Fibroblast of villous mesenchyme (primary cell): ENCODE data around the gene SLC39A11. TPM values are rescaled to one million over a fixed set of nuclear protein-coding genes. Genes with fewer than 3 reads are reported as not detected.

Experiments
- DNase-seq: peaks from one replicate; pipeline ENCODE4 v3.0.0-alpha.2; 2010; ENCODE audit warnings: low read depth
- H3K4me3 ChIP-seq: 2 replicates; pipeline ENCODE4 v1.5.1; 2011; ENCODE audit warnings: low read depth, mild to moderate bottlenecking, low read length
- total RNA-seq: library from RNA; depleted of rRNA; stranded (reverse); fragments of >200 nt; gene quantifications from 2 replicates; pipeline ENCODE4 v1.2.3, GENCODE V29; 2012
- TF ChIP-seq, protein P1 (sequence below): IDR thresholded peaks from 2 replicates; pipeline ENCODE4 v1.5.1; 2012; ENCODE audit warnings: low read depth, mild to moderate bottlenecking, low read length; ENCODE audit not compliant: insufficient read depth

SLC39A11 gene
- total RNA-seq, 1 donor, result 16.0 TPM

DNA sequence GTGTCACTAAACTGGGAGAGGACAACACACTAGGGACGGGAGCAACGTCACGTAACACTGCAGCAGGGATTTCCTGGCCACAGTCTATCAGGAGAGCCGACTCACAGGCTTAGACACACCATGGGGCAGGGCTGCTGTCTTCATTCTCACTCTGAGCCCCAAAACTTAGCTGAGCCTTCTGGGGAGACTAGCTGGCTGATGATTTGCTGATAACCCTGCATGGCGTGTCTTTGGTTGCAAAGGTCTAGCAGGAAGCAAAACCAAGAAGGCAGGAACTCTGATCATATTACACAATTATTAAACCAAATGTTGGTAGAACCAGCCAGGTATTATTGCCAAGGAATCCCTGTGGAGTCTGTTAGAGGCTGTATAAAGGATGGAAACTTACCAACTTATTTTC is 345.0 kb downstream of the SLC39A11 start:
- TF ChIP-seq, protein P1, sequence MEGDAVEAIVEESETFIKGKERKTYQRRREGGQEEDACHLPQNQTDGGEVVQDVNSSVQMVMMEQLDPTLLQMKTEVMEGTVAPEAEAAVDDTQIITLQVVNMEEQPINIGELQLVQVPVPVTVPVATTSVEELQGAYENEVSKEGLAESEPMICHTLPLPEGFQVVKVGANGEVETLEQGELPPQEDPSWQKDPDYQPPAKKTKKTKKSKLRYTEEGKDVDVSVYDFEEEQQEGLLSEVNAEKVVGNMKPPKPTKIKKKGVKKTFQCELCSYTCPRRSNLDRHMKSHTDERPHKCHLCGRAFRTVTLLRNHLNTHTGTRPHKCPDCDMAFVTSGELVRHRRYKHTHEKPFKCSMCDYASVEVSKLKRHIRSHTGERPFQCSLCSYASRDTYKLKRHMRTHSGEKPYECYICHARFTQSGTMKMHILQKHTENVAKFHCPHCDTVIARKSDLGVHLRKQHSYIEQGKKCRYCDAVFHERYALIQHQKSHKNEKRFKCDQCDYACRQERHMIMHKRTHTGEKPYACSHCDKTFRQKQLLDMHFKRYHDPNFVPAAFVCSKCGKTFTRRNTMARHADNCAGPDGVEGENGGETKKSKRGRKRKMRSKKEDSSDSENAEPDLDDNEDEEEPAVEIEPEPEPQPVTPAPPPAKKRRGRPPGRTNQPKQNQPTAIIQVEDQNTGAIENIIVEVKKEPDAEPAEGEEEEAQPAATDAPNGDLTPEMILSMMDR, result no peak
- DNase-seq, result no peak
- H3K4me3 ChIP-seq, result no peak overlapping the region

DNA sequence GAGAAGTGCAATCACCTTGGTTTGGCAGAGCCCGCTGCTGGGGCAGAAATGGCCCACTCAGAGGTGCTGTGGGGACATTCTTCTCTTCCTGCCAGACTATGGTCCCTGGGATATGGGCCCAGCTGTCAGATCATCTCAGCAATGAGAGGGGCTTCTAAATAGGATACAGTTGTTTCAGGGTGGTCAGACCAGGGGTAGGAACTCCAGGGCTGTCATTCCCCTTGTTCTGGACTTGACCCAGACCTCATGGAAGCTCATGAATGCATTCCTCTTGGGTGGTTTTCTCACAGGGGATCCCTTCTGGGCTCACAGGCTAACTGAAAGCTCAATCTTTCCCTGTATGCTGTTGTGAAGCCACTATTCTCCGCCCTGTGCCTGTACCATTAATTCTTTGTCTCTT is 347.2 kb downstream of the SLC39A11 start:
- TF ChIP-seq, protein P1, result no peak
- H3K4me3 ChIP-seq, result no peak overlapping the region
- no peak for DNase-seq

DNA sequence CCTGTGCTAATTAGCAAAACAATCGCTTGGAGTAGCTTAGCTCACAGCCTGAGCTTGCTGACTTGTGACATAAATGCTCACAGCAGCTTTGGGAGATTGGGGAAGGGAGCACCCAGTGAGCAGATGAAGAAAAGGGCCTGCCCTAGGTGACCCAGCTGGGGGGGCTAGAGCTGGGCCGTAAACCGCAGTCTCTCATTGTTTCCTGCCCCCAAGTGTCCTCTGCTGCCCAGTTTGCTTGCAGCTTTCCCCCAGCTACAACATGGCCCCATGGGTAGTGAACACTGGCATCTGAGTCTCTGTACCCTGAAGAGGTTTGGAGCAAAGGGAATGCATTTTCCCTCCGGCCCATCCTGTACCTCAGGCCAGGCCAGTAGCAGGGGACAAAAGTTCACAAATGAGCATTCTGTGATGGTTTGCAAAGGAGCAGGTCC is 349.4 kb downstream of the SLC39A11 start:
- no peak overlapping the region for H3K4me3 ChIP-seq
- no peak for DNase-seq
- TF ChIP-seq, protein P1, result no peak

DNA sequence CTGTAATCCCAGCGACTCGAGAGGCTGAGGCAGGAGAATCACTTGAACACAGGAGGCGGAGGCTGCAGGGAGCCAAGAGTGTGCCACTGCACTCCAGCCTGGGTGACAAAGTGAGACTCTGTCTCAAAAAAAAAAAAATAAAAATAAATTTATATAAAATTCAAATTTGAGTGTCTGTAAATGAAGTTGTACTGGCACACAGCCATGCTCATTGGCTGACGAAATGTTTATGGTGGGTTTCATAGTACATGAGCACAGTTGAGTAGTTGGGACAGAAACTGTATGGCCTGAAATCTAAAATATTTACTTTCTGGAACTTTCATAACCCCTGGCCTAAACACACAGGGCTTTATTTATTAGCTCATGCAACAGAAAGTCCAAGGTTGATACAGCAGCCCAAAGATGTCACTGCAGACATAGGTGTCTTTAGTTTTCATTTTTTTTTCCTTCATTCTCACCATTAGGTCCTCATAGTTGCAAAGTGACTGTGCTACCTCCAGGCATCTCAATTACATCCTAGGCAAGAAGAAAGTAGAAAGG is 355.3 kb downstream of the SLC39A11 start:
- H3K4me3 ChIP-seq, result no peak overlapping the region

DNA sequence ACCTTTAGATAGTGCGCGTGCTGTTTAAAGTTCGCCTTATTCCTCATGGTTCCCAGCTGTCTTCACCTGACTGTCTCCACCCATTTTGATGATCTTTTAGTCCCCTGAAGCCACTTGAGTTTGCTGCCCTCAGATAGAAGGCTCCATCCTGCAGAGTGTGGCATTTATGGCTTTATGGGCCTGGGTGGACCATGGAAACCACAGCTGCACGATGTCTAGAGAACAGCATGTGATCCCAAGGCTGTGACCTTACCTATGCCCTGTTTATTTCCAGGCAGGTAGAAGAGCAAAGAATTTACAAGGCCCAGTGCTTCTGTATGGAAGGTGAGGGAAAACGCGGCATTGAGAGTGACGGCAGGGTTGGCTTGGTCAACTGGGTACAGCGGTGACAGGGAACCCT is 356.9 kb downstream of the SLC39A11 start:
- TF ChIP-seq, protein P1, result no peak
- H3K4me3 ChIP-seq, result no peak overlapping the region
- DNase-seq, result no peak

More for the DNA sequence above, 355.3 kb downstream of the SLC39A11 start:
- TF ChIP-seq, protein P1, result no peak
- no peak for DNase-seq

DNA sequence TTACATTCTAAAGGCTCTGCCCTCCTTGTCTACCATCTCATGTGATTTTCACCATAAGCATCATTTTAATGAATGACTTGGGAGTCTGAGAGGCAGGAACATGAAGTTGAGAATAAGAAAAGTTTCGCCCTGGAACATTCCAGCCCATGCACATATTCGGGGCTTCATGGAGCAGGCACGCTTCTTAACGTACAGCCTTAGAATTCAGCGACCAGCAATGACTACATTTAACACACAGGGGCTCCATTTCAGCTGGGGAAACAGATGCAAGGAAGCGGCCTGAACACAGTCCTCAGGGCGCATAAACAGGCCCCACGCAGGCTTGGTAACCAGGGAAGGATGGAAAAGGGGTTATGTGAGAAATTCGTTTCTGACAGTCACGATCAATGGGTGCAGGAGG is 357.4 kb downstream of the SLC39A11 start:
- DNase-seq, result no peak
- TF ChIP-seq, protein P1, result no peak
- no peak overlapping the region for H3K4me3 ChIP-seq

DNA sequence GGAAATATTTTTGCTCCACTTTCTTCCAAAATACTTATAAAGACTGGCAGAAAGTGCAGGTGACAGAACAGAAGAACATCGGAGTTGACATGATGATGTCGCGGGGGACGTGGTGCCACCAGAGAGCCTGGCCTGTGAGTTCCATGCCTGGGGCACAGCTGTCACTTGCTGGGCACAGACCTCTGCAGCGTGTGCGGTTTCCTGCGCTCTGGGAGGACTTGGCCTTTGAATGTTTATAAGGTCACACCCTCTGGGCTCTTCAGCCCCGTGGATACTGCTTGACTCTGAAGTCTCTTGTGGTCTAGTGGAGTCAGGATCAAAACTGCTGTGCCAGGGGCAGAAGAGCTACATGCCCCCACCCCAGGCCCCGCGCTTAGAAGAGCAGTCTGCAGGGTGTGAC is 357.9 kb downstream of the SLC39A11 start:
- TF ChIP-seq, protein P1, result no peak
- no peak overlapping the region for H3K4me3 ChIP-seq
- DNase-seq, result no peak
